Activated naive CD4-positive, alpha-beta T cell treated with anti-CD3 and anti-CD28 coated beads, Interleukin-2, amount 50 U/mL, for 24 hours (primary cell): Measurements from ENCODE around the gene JAKMIP1.

ENCODE experiments used
- H3K27ac Mint-ChIP-seq: one replicate; pipeline ENCODE4 v1.8.0; 2021; ENCODE audit warnings: mild to moderate bottlenecking, mixed read lengths
- H3K27me3 Mint-ChIP-seq: one replicate; pipeline ENCODE4 v1.8.0; 2021; ENCODE audit warnings: mixed read lengths
- H3K36me3 Mint-ChIP-seq: one replicate; pipeline ENCODE4 v1.8.0; 2021; ENCODE audit warnings: mixed read lengths
- H3K4me1 Mint-ChIP-seq: one replicate; pipeline ENCODE4 v1.8.0; 2021; ENCODE audit warnings: mixed read lengths
- H3K4me3 Mint-ChIP-seq: one replicate; pipeline ENCODE4 v1.8.0; 2021; ENCODE audit warnings: mild to moderate bottlenecking, mixed read lengths
- H3K9me3 Mint-ChIP-seq: one replicate; pipeline ENCODE4 v1.8.0; 2021; ENCODE audit warnings: mixed read lengths

Gene JAKMIP1

GRCh38 chr4:6197433-6198174 lies 2.7 kb downstream of the JAKMIP1 start:
- peak overlapping the region; percentile 53 for H3K4me3 Mint-ChIP-seq
- H3K9me3 Mint-ChIP-seq = peaks cover 4% of the 10 kb centered on the region
- H3K27me3 Mint-ChIP-seq = peaks cover 32% of the 10 kb centered on the region
- peak overlapping the region; percentile 3 for H3K27ac Mint-ChIP-seq
- H3K36me3 Mint-ChIP-seq = no peaks in the 10 kb centered on the region
- H3K4me1 Mint-ChIP-seq = peaks cover 19% of the 10 kb centered on the region

GRCh38 chr4:6196871-6197270 lies 3.5 kb downstream of the JAKMIP1 start:
- H3K27ac Mint-ChIP-seq = no peak overlapping the region
- H3K9me3 Mint-ChIP-seq = peaks cover 4% of the 10 kb centered on the region
- peaks cover 32% of the 10 kb centered on the region for H3K27me3 Mint-ChIP-seq
- H3K36me3 Mint-ChIP-seq = no peaks in the 10 kb centered on the region
- no peak overlapping the region for H3K4me3 Mint-ChIP-seq
- peaks cover 19% of the 10 kb centered on the region for H3K4me1 Mint-ChIP-seq

- Mint-ChIP-seq H3K9me3 (peaks cover 4% of the 10 kb centered on the region), H3K36me3 (no peaks in the 10 kb centered on the region), H3K4me1 (peaks cover 15% of the 10 kb centered on the region), H3K27me3 (peaks cover 28% of the 10 kb centered on the region), H3K4me3 (no peak overlapping the region), H3K27ac (no peak overlapping the region)
Measured at GRCh38 chr4:6196324-6196723, 4.0 kb downstream of the JAKMIP1 start.

DNA sequence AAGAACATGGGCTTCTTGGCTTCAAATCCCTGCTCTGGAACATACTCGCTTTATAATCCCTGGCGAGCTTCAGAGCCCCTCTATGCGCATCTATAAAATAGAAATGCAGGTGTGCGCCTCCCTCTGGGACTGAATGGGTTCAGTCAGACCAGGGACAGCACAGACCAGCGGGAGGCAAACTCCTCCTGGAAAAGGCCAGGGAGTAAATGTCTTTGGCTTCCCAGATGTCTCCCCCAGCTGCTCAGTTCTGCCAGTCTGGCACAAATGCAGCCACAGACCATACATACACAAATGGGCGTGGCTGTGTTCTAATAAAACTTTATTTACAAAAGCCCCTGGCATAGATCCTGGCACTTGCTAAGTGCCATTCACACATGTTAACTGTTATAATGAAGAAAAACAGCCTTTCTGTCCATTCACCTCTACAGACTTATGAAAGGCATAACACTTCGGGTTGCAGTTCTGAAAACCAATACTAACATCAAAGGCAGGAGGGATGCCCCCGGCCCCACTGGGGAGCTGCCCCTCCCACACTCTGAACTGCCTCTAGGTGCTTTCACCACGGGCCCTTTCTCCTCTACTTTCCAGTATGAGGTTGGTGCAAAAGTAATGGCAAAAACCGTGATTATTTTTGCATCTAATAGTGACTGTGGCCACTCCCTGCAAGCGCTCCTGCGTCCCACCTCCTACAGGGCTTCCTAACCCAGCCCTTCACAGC lies 4.6 kb downstream of the JAKMIP1 start:
- H3K36me3 Mint-ChIP-seq = no peaks in the 10 kb centered on the region
- no peaks in the 10 kb centered on the region for H3K9me3 Mint-ChIP-seq
- no peak overlapping the region for H3K27ac Mint-ChIP-seq
- peaks cover 14% of the 10 kb centered on the region for H3K4me1 Mint-ChIP-seq
- peaks cover 23% of the 10 kb centered on the region for H3K27me3 Mint-ChIP-seq
- H3K4me3 Mint-ChIP-seq = no peak overlapping the region

DNA sequence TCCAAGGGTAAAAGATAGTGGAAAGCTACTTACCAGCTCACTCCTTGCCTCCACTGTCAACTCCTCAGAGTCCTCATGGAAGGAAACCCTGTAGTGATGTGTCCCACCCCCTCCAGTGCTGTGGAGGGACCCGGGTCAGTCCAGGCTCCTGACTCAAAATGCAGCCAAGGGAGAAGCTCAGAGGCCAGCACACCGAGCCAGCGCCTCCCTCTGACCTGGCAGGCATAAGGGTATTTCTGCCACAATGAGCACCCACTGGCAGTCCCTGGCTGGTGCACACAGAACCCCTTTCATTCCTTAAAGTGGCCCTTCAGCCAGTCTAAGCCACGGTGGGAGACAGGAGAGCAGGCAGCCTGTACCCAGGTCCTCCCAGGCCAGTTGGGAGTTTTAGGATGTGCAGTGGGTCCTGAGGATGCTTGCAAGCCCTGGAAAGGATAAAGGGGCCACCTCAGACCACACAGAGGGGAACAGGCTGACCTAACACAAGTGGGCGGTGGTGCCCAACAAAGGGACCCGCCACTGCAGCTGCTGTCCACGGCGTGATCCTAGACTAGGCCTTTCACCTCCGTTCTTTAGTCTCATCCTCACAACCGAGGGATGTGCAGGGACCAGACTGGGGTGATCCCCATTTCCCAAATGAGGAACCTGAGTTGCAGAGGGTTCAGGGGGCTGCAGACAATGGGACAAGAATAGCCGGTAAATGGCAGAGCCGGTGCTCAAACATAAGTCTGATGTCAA lies 5.7 kb downstream of the JAKMIP1 start:
- Mint-ChIP-seq H3K36me3 (no peaks in the 10 kb centered on the region), H3K27me3 (peaks cover 23% of the 10 kb centered on the region), H3K4me1 (peaks cover 14% of the 10 kb centered on the region), H3K4me3 (no peak overlapping the region), H3K9me3 (no peaks in the 10 kb centered on the region), H3K27ac (no peak overlapping the region)

DNA sequence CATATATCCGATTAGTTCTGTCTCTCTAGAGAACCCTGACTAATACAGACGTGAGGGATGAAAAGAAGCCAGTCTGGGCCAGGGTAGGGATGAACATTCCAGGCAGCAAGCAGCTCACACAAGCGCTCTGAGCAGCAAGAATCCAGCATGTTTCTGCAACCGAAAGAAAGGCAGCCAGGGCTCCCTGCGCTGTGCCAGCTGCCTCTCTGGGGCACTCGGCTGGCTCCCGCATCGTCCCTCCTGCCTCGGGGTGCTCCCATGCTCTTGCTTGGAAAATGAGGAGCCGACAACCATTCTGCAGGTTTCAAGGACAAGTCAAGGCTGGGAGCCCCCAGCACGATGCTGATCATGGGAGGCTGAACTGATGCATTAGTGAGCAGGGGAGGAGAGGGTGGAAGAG lies 7.0 kb downstream of the JAKMIP1 start:
- no peak overlapping the region for H3K27ac Mint-ChIP-seq
- peaks cover 20% of the 10 kb centered on the region for H3K27me3 Mint-ChIP-seq
- no peaks in the 10 kb centered on the region for H3K9me3 Mint-ChIP-seq
- H3K4me1 Mint-ChIP-seq = peaks cover 7% of the 10 kb centered on the region
- no peaks in the 10 kb centered on the region for H3K36me3 Mint-ChIP-seq
- H3K4me3 Mint-ChIP-seq = no peak overlapping the region

DNA sequence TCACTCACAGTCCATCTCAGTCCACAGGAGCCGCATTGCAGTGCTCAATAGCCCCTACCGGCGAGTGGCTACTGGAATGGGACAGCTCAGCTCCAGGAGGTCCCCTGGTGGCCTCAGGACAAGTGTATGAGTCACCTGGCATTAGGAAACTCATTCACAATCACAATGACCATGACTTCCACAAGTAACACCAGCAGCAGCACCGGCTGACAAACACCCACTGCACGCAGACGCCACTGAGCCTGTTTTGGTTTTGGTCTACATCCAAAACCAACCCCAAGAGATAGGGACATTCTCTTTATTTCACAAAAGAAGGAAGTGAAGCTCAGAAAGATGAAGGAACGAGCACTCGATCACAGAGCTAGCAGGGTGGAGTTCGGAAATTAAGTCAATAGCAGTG lies 8.1 kb downstream of the JAKMIP1 start:
- Mint-ChIP-seq H3K4me1 (no peaks in the 10 kb centered on the region), H3K36me3 (no peaks in the 10 kb centered on the region), H3K4me3 (no peak overlapping the region), H3K27ac (no peak overlapping the region), H3K27me3 (peaks cover 11% of the 10 kb centered on the region), H3K9me3 (no peaks in the 10 kb centered on the region)

DNA sequence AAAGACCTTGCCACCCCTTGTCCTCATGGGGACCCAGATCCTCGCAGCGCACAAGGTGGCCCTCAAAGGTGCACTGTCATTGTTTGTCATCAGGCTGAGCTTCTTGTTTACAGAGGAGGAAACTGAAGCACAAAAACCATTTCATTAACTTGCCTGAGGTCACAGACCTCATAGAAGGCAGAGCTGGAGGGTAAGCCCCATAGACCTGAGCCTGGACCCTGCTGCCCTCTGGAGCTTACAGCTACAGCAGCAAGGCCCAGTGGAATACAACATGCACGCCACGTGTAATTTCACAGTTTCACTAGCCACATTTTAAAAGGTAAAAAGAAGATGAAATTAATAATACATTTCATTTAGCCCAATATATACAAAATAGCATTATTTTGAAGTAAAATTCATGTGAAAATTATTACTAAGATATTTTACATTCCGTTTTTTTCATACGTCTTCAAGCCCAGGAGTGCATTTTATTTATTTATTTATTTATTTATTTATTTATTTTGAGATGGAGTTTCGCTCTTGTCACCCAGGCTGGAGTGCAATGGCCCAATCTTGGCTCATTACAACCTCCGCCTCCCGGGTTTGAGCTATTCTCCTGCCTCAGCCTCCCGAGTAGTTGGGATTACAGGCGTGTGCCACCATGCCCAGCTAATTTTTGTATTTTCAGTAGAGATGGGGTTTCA lies 8.8 kb downstream of the JAKMIP1 start:
- H3K27me3 Mint-ChIP-seq = peaks cover 10% of the 10 kb centered on the region
- no peak overlapping the region for H3K4me3 Mint-ChIP-seq
- no peaks in the 10 kb centered on the region for H3K4me1 Mint-ChIP-seq
- H3K9me3 Mint-ChIP-seq = no peaks in the 10 kb centered on the region
- H3K36me3 Mint-ChIP-seq = no peaks in the 10 kb centered on the region
- no peak overlapping the region for H3K27ac Mint-ChIP-seq

DNA sequence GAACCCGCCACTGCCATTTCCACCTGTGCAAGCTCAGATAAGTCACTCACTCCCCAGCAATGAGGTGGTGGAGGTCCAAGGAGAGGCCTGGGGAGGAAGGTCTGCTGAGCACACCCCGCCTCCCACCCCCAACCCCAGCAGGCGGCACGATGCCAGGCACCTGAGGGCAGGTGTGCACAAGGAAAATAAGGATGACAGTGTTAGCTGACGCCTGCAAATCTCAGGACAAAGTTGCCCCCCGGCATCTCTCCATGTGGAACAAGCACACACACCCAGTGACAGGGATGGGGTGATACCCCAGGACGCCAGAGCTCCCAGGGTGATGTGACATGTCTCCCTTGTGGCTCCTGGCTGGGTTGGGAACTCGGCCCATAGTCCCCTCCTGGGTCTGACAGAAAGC lies 9.9 kb downstream of the JAKMIP1 start:
- H3K9me3 Mint-ChIP-seq = no peaks in the 10 kb centered on the region
- peaks cover 7% of the 10 kb centered on the region for H3K27me3 Mint-ChIP-seq
- no peaks in the 10 kb centered on the region for H3K36me3 Mint-ChIP-seq
- H3K27ac Mint-ChIP-seq = no peak overlapping the region
- no peak overlapping the region for H3K4me3 Mint-ChIP-seq
- no peaks in the 10 kb centered on the region for H3K4me1 Mint-ChIP-seq

- Mint-ChIP-seq H3K4me3 (no peak overlapping the region), H3K27ac (no peak overlapping the region), H3K36me3 (no peaks in the 10 kb centered on the region), H3K27me3 (peaks cover 7% of the 10 kb centered on the region), H3K9me3 (no peaks in the 10 kb centered on the region), H3K4me1 (no peaks in the 10 kb centered on the region)
Measured at GRCh38 chr4:6189511-6189910, 10.8 kb downstream of the JAKMIP1 start.

DNA sequence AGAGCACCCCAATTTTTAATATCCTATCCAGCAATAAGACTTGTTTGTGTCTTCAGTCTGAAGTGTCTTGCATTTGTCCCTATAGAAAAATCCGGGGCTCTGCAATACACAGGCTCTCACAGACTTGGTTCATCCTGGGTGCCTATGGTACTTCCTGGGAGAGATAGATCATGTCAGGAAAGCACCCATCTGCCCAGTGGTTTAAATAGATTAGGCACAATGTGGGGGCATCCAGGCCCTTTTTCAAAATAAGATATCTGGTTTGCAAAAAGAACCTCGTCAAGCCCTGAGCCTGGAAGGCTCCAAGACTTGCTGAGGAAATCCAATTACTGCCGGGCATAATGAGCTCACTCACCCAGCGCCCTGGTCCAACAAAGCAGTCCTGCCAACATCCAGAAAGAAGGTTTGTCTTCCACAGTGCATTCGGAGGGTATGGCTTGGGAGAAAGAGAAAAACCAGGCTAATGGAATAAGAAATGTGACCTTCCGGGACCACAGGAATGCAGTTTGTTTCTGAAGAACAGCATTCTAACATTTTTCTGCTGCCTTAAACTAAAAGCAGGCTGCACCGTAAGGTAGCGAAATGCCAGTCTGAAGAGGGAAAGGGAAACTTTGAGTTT lies 11.6 kb downstream of the JAKMIP1 start:
- Mint-ChIP-seq H3K4me3 (no peak overlapping the region), H3K9me3 (no peaks in the 10 kb centered on the region), H3K27me3 (peaks cover 4% of the 10 kb centered on the region), H3K27ac (no peak overlapping the region), H3K36me3 (no peaks in the 10 kb centered on the region), H3K4me1 (no peaks in the 10 kb centered on the region)

- H3K27me3 Mint-ChIP-seq = peaks cover 2% of the 10 kb centered on the region
Measured at GRCh38 chr4:6184169-6184568, 16.2 kb downstream of the JAKMIP1 start.

GRCh38 chr4:6183740-6184139 lies 16.6 kb downstream of the JAKMIP1 start:
- H3K4me1 Mint-ChIP-seq = peaks cover 12% of the 10 kb centered on the region
- no peaks in the 10 kb centered on the region for H3K36me3 Mint-ChIP-seq
- H3K9me3 Mint-ChIP-seq = peaks cover 2% of the 10 kb centered on the region
- no peak overlapping the region for H3K27ac Mint-ChIP-seq
- peaks cover 2% of the 10 kb centered on the region for H3K27me3 Mint-ChIP-seq
- H3K4me3 Mint-ChIP-seq = no peak overlapping the region

More at GRCh38 chr4:6184169-6184568, 16.2 kb downstream of the JAKMIP1 start:
- peaks cover 11% of the 10 kb centered on the region for H3K4me1 Mint-ChIP-seq
- H3K4me3 Mint-ChIP-seq = no peak overlapping the region
- H3K36me3 Mint-ChIP-seq = no peaks in the 10 kb centered on the region
- no peak overlapping the region for H3K27ac Mint-ChIP-seq
- no peaks in the 10 kb centered on the region for H3K9me3 Mint-ChIP-seq

- Mint-ChIP-seq H3K4me3 (no peak overlapping the region), H3K36me3 (no peaks in the 10 kb centered on the region), H3K27me3 (peaks cover 2% of the 10 kb centered on the region), H3K4me1 (peaks cover 23% of the 10 kb centered on the region), H3K27ac (no peak overlapping the region), H3K9me3 (peaks cover 5% of the 10 kb centered on the region)
Measured at GRCh38 chr4:6182376-6183280, 17.7 kb downstream of the JAKMIP1 start.
